HEK293T (cell line): ENCODE results near the gene C9.

Experiments used
- FOXA1 ChIP-seq: fragments of 450-650 bp; IDR thresholded peaks from 2 replicates; pipeline ENCODE4 v1.6.1; 2016; ENCODE audit warnings: mild to moderate bottlenecking
- FOXK2 ChIP-seq: fragments of 450-650 bp; IDR thresholded peaks from 2 replicates; pipeline ENCODE4 v1.6.1; 2016; ENCODE audit warnings: mild to moderate bottlenecking
- FOXM1 ChIP-seq: fragments of 450-650 bp; IDR thresholded peaks from 2 replicates; pipeline ENCODE4 v1.6.1; 2017; ENCODE audit warnings: mild to moderate bottlenecking, borderline replicate concordance
- LEF1 ChIP-seq: fragments of 450-650 bp; IDR thresholded peaks from 2 replicates; pipeline ENCODE4 v1.6.1; 2017; ENCODE audit warnings: mild to moderate bottlenecking, borderline replicate concordance
- SP1 ChIP-seq: fragments of 450-650 bp; IDR thresholded peaks from 2 replicates; pipeline ENCODE4 v1.6.1; 2017
- ZNF384 ChIP-seq: fragments of 450-650 bp; IDR thresholded peaks from 2 replicates; pipeline ENCODE4 v1.6.1; 2016
- TF ChIP-seq, protein P1 (sequence below): fragments of 450-650 bp; IDR thresholded peaks from 2 replicates; pipeline ENCODE4 v1.6.1; 2016

DNA sequence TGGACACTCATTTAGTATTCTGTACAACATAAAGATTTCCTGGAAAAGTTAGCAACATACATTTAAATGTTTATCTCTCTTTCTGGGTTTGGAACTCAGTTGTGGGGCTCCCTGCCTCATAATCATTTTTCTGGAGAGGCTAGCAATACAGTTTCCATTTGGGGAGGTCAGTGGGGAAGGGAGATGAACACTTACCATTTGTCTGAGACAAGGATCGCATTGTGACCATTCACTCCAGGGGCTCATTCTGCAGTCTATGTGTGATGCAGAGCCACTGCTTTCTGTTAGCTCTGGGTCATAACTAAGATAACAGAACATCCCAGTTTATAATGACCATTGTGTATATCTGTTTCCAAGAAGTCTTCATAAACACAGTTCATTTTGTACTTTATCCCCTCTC, 22.4 kb downstream of the C9 start:
- TF ChIP-seq ZNF384 (no peak), SP1 (no peak), FOXA1 (no peak), LEF1 (no peak), FOXM1 (no peak), FOXK2 (no peak)
- TF ChIP-seq, protein P1, sequence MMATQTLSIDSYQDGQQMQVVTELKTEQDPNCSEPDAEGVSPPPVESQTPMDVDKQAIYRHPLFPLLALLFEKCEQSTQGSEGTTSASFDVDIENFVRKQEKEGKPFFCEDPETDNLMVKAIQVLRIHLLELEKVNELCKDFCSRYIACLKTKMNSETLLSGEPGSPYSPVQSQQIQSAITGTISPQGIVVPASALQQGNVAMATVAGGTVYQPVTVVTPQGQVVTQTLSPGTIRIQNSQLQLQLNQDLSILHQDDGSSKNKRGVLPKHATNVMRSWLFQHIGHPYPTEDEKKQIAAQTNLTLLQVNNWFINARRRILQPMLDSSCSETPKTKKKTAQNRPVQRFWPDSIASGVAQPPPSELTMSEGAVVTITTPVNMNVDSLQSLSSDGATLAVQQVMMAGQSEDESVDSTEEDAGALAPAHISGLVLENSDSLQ: no peak
